GM12872 (cell line): Measurements from ENCODE around the gene RPAIN.

Experiments used
- CTCF ChIP-seq: IDR thresholded peaks from 3 replicates; pipeline ENCODE4 v1.5.1; 2011; ENCODE audit warnings: low read depth, mild to moderate bottlenecking, low read length, moderate library complexity; ENCODE audit not compliant: insufficient read depth

The RPAIN gene

GRCh38 chr17:5381542-5381941, 38.4 kb upstream of the RPAIN start:
- no peak for TF ChIP-seq CTCF

- no peak for TF ChIP-seq CTCF
These were observed 28.3 kb upstream of the RPAIN start for GRCh38 chr17:5391678-5392077.

- no peak for TF ChIP-seq CTCF
These were observed 23.4 kb upstream of the RPAIN start for GRCh38 chr17:5396612-5397011.

GRCh38 chr17:5399767-5400166, 20.2 kb upstream of the RPAIN start:
- TF ChIP-seq CTCF = no peak

GRCh38 chr17:5405400-5405799, 14.6 kb upstream of the RPAIN start:
- TF ChIP-seq CTCF = no peak

- no peak for TF ChIP-seq CTCF
These were observed 11.8 kb upstream of the RPAIN start for GRCh38 chr17:5408186-5408585.

- TF ChIP-seq CTCF = no peak
These were observed 9.2 kb upstream of the RPAIN start for GRCh38 chr17:5410594-5411272.
